ENCODE results near the gene PRUNE1.

The PRUNE1 gene, protein sequence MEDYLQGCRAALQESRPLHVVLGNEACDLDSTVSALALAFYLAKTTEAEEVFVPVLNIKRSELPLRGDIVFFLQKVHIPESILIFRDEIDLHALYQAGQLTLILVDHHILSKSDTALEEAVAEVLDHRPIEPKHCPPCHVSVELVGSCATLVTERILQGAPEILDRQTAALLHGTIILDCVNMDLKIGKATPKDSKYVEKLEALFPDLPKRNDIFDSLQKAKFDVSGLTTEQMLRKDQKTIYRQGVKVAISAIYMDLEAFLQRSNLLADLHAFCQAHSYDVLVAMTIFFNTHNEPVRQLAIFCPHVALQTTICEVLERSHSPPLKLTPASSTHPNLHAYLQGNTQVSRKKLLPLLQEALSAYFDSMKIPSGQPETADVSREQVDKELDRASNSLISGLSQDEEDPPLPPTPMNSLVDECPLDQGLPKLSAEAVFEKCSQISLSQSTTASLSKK

DNA sequence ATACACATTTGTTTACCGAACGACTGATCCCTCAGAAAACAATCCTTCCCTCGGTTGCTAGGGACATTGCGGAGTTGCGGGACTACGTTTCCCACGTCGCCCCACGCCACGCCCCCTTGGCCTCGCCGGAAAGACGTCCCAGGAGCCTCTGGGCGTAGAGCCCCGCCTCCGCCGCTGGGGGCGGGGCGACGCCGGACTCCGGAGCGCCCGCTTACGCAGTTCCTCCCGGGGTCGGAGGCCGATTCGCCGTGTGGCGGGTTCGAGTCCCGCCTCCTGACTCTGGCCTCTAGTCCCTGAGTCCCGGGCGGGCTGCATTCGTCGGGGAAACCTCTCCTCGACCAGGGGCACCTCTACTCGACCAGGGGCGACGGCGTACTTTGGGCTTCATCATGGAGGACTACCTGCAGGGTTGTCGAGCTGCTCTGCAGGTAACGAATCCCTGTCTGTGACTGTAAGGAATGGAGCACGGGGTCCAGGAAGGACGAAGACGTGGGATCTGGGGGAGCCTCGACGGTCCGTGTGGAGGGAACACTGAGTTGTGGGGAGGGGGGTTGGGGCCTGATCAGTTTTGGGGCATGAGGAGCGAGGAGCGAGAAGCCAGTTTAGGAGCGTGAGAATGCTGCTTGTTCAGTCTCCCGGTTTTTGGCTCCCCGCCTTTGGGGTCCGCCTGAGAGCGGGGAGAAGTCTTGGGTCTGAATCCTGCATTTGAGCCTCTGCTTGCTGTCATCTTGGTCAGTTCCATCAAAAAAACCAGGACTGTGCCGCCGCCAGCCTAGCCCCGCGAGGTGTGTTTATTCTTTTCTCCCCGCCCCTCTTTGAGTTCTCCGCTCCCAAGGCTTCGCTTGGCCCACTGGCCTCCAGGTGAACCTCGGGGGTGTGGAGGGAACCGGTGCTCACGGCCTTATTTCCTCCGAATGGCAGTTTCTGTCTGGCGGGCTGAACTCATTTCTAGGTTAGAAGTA, at the start of gene PRUNE1:
TSS of gene PRUNE1 (plus strand) at position 206 of the 962 bp plus-strand sequence. CDS start at position 390, 184 bp downstream.
- Histone ChIP-seq H3K27ac (ENCODE audit: low read depth, low read length) (peak within 1 kb of the TSS; percentile 89), H3K9ac (ENCODE audit: low read length) (peak within 1 kb of the TSS; percentile 64), H3K9me3 (ENCODE audit: low read length) (no peaks in the 10 kb centered on the region), H3K4me3 (ENCODE audit: low read depth in 1 of 2, low read length in 2 of 2) (peak within 1 kb of the TSS; percentile 56 to 98), H3K27me3 (ENCODE audit: control insufficient read depth in 1 of 2, insufficient read depth in 2 of 2, low read length in 2 of 2) (no peaks in the 10 kb centered on the region), H3K36me3 (ENCODE audit: insufficient read depth, low read length) (peaks cover 3% of the 10 kb centered on the region), H3K4me1 (ENCODE audit: insufficient read depth, low read length) (peaks cover 33% of the 10 kb centered on the region)

DNA sequence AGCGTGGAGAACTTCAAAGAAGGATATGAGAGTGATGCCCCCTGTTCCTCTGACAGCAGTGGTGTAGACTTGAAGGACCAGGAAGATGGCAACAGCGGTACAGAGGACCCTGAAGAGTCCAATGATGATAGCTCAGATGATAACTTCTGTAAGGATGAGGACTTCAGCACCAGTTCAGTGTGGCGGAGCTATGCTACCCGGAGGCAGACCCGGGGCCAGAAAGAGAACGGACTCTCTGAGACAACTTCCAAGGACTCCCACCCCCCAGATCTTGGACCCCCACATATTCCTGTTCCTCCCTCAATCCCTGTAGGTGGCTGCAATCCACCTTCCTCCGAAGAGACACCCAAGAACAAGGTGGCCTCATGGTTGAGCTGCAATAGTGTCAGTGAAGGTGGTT, 47.6 kb upstream of the PRUNE1 start:
- H3K27ac ChIP-seq (ENCODE audit: low read depth, low read length), result no peak overlapping the region

DNA sequence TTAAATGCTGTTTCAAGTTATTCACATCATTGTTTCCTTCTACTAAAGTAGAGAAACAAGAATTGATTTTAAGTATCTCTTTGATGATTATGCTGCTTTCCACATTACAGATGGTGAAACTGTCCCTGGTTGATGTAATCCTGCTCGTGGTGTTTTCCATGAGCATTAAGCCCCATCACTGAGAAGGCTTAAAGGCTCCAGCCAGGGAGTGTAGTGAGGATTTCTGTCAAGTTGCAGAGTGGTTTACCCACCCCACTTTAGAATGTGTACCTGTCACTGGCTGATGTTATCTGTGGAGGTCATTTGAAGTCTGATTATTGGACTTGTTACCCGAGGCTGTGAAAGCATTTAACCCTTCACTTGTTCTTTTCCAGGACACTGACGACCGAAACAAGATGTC, 46.5 kb upstream of the PRUNE1 start:
- Histone ChIP-seq H3K27ac (ENCODE audit: low read depth, low read length) (no peak overlapping the region), H3K27me3 (ENCODE audit: control insufficient read depth in 1 of 2, insufficient read depth in 2 of 2, low read length in 2 of 2) (no peaks in the 10 kb centered on the region), H3K4me1 (ENCODE audit: insufficient read depth, low read length) (no peaks in the 10 kb centered on the region), H3K4me3 (ENCODE audit: low read depth in 1 of 2, low read length in 2 of 2) (no peak overlapping the region), H3K9ac (ENCODE audit: low read length) (no peak overlapping the region), H3K36me3 (ENCODE audit: insufficient read depth, low read length) (peaks cover 77% of the 10 kb centered on the region), H3K9me3 (ENCODE audit: low read length) (no peaks in the 10 kb centered on the region)

More for the DNA sequence above, 47.6 kb upstream of the PRUNE1 start:
- Histone ChIP-seq H3K27me3 (ENCODE audit: control insufficient read depth in 1 of 2, insufficient read depth in 2 of 2, low read length in 2 of 2) (no peaks in the 10 kb centered on the region), H3K36me3 (ENCODE audit: insufficient read depth, low read length) (peaks cover 74% of the 10 kb centered on the region), H3K9me3 (ENCODE audit: low read length) (no peaks in the 10 kb centered on the region), H3K4me3 (ENCODE audit: low read depth in 1 of 2, low read length in 2 of 2) (no peak overlapping the region), H3K9ac (ENCODE audit: low read length) (no peak overlapping the region), H3K4me1 (ENCODE audit: insufficient read depth, low read length) (no peaks in the 10 kb centered on the region)

DNA sequence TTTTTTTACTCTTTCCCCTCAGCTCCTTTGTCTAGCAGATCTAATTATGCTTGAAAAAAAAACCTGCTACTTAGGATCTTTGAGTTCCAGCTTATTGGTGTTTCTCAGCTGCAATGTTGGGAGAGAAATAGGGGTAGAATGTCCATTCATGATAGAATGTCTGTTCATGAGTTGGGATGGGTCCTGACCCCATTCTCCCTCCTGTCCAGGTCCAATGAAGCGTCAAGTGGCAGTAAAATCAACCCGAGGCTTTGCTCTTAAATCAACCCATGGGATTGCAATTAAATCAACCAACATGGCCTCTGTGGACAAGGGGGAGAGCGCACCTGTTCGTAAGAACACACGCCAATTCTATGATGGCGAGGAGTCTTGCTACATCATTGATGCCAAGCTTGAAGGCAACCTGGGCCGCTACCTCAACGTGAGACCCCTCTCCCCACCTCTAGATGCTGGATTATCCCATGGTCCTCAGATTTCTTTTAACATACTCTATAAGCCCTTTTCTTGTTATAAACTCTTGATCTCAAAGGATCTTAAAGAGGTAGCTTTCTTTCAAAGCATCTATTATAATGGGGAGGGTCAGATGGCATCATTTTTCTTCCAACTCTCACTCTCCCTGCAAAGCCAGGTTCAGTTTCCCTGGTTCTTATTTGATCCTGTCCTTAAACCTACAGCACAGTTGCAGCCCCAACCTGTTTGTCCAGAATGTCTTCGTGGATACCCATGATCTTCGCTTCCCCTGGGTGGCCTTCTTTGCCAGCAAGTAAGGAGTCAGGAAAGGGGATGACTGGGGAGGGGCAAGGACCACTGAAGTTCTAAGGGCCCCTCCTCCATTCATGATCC, 44.7 kb upstream of the PRUNE1 start:
- Histone ChIP-seq H3K9me3 (ENCODE audit: low read length) (no peaks in the 10 kb centered on the region), H3K4me1 (ENCODE audit: insufficient read depth, low read length) (no peaks in the 10 kb centered on the region), H3K4me3 (ENCODE audit: low read depth in 1 of 2, low read length in 2 of 2) (no peak overlapping the region), H3K36me3 (ENCODE audit: insufficient read depth, low read length) (peaks cover 91% of the 10 kb centered on the region), H3K27me3 (ENCODE audit: control insufficient read depth in 1 of 2, insufficient read depth in 2 of 2, low read length in 2 of 2) (no peaks in the 10 kb centered on the region), H3K9ac (ENCODE audit: low read length) (no peak overlapping the region), H3K27ac (ENCODE audit: low read depth, low read length) (no peak overlapping the region)

DNA sequence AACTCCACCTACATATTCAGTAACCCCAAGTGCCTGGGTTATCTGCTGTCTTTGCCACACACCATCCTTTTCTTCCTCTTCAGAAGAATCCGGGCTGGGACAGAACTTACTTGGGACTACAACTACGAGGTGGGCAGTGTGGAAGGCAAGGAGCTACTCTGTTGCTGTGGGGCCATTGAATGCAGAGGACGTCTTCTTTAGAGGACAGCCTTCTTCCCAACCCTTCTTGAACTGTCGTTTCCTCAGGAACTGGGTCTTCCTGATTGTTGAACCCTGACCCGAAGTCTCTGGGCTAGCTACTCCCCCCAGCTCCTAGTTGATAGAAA, 44.1 kb upstream of the PRUNE1 start:
- no peaks in the 10 kb centered on the region for H3K4me1 ChIP-seq (ENCODE audit: insufficient read depth, low read length)
- no peaks in the 10 kb centered on the region for H3K27me3 ChIP-seq (ENCODE audit: control insufficient read depth in 1 of 2, insufficient read depth in 2 of 2, low read length in 2 of 2)
- H3K36me3 ChIP-seq (ENCODE audit: insufficient read depth, low read length), result peaks cover 91% of the 10 kb centered on the region
- no peak overlapping the region for H3K27ac ChIP-seq (ENCODE audit: low read depth, low read length)
- no peak overlapping the region for H3K9ac ChIP-seq (ENCODE audit: low read length)
- no peaks in the 10 kb centered on the region for H3K9me3 ChIP-seq (ENCODE audit: low read length)
- H3K4me3 ChIP-seq (ENCODE audit: low read depth in 1 of 2, low read length in 2 of 2), result no peak overlapping the region

DNA sequence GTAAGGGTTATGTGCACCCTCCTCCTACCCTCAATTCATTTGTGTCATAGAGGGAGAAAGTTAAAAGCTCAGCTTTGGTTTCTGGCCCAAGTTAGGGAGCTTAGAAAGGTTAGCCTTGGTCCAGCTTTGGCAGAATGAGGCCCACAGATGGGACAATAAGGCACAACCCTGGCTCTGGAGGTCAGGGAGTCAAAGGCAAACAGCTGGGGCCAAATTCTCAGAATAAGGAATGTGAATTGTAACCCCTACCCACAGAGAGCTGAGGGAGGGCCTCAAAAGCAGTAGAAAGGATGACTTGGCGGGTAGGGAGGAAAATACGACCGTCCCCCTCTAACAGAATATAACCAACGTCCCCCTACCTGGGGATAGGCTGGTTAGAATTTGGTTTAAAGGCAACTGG, 42.6 kb upstream of the PRUNE1 start:
- H3K36me3 ChIP-seq (ENCODE audit: insufficient read depth, low read length), result peaks cover 79% of the 10 kb centered on the region
- peaks cover 10% of the 10 kb centered on the region for H3K4me1 ChIP-seq (ENCODE audit: insufficient read depth, low read length)

DNA sequence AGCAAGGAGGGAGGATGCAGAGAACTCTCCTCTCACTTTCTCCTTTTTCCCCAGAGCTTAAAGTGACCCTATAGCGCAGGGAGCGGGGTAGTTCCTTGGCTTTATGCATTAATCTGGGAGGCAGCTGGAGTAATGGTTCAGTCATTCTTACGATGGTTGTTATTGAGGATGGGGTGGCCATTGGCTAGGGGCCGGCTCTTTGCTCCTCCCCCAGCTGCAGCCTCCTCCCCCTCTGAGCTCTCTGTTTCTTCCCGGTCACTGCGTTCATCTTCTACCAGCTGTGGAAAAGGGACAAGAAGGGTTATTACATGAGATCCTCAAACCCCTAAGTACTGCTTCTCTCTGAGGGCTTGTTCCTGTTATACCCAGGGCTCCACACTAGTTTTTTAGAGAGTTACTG, 42.2 kb upstream of the PRUNE1 start:
- Histone ChIP-seq H3K36me3 (ENCODE audit: insufficient read depth, low read length) (peaks cover 75% of the 10 kb centered on the region), H3K9ac (ENCODE audit: low read length) (no peak overlapping the region), H3K4me1 (ENCODE audit: insufficient read depth, low read length) (peaks cover 14% of the 10 kb centered on the region), H3K27me3 (ENCODE audit: control insufficient read depth in 1 of 2, insufficient read depth in 2 of 2, low read length in 2 of 2) (no peaks in the 10 kb centered on the region), H3K9me3 (ENCODE audit: low read length) (no peaks in the 10 kb centered on the region), H3K4me3 (ENCODE audit: low read depth in 1 of 2, low read length in 2 of 2) (no peak overlapping the region), H3K27ac (ENCODE audit: low read depth, low read length) (no peak overlapping the region)

More for the DNA sequence above, 42.6 kb upstream of the PRUNE1 start:
- no peak overlapping the region for H3K9ac ChIP-seq (ENCODE audit: low read length)
- no peaks in the 10 kb centered on the region for H3K9me3 ChIP-seq (ENCODE audit: low read length)
- H3K27ac ChIP-seq (ENCODE audit: low read depth, low read length), result no peak overlapping the region
- H3K4me3 ChIP-seq (ENCODE audit: low read depth in 1 of 2, low read length in 2 of 2), result no peak overlapping the region
- H3K27me3 ChIP-seq (ENCODE audit: control insufficient read depth in 1 of 2, insufficient read depth in 2 of 2, low read length in 2 of 2), result no peaks in the 10 kb centered on the region

DNA sequence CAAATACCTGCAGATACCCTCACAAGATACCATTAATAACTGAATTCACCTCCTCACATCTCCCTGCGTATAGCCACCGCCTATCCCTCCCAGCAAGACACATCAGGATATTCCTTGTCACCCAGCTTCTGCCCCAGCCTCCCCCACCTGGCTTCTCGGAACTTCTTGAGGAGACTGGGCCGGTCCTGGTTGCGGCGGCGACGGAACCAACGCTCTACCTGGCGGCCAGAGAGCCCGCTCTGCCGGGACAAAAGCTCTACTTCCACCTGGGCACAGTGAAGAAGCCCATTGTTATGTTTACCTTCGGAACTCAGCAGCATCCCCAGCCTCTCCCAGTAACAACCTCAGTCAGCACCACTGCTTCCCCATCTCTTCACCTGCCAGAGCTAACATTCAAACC, 40.3 kb upstream of the PRUNE1 start:
- Histone ChIP-seq H3K9ac (ENCODE audit: low read length) (no peak overlapping the region), H3K27me3 (ENCODE audit: control insufficient read depth in 1 of 2, insufficient read depth in 2 of 2, low read length in 2 of 2) (no peaks in the 10 kb centered on the region), H3K36me3 (ENCODE audit: insufficient read depth, low read length) (peaks cover 59% of the 10 kb centered on the region), H3K4me1 (ENCODE audit: insufficient read depth, low read length) (peaks cover 33% of the 10 kb centered on the region), H3K27ac (ENCODE audit: low read depth, low read length) (no peak overlapping the region), H3K9me3 (ENCODE audit: low read length) (no peaks in the 10 kb centered on the region), H3K4me3 (ENCODE audit: low read depth in 1 of 2, low read length in 2 of 2) (no peak overlapping the region)

DNA sequence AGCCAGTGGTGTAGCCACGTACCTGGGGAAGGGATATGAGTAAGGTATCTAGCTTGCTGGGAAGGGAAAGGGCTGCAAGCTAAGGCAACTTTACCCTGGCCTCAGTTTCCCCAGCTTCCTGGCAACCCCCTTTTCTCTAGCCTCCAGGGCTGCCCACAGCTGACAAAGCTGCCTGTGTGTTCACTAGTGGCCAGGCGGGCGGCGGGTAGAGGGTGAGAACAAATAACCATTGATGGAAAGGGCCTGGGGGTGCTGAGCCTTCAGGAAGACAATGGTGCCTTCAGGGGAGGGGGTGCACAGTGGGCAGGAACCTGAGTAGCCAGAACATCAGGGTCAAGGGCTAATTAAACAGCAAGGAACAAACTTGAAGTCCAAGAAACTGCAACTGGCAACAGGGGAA, 39.8 kb upstream of the PRUNE1 start:
- Histone ChIP-seq H3K27me3 (ENCODE audit: control insufficient read depth in 1 of 2, insufficient read depth in 2 of 2, low read length in 2 of 2) (no peaks in the 10 kb centered on the region), H3K4me1 (ENCODE audit: insufficient read depth, low read length) (peaks cover 39% of the 10 kb centered on the region), H3K9ac (ENCODE audit: low read length) (no peak overlapping the region), H3K9me3 (ENCODE audit: low read length) (no peaks in the 10 kb centered on the region), H3K36me3 (ENCODE audit: insufficient read depth, low read length) (peaks cover 53% of the 10 kb centered on the region), H3K27ac (ENCODE audit: low read depth, low read length) (no peak overlapping the region), H3K4me3 (ENCODE audit: low read depth in 1 of 2, low read length in 2 of 2) (no peak overlapping the region)

DNA sequence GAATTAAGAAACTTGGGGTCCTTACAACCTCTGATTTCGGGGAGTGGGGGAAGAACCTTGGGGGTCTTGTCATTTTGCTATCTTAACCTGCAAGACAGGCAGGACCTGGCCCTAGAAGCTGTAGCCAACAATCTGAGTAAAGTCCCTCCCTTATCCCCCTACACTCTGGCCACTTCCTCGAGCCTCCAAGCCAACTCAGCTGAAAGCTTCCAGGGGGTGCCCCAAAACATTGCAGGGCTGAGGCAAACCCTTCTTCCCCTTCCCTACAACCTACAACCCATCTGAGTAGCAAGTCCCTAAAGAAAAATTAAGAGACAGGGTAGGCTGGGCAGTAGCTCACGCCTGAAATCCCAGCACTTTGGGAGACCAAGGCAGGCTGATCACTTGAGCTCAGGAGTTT, 38.6 kb upstream of the PRUNE1 start:
- Histone ChIP-seq H3K9me3 (ENCODE audit: low read length) (no peaks in the 10 kb centered on the region), H3K27me3 (ENCODE audit: control insufficient read depth in 1 of 2, insufficient read depth in 2 of 2, low read length in 2 of 2) (no peaks in the 10 kb centered on the region), H3K4me3 (ENCODE audit: low read depth in 1 of 2, low read length in 2 of 2) (no peak overlapping the region), H3K27ac (ENCODE audit: low read depth, low read length) (no peak overlapping the region), H3K36me3 (ENCODE audit: insufficient read depth, low read length) (peaks cover 42% of the 10 kb centered on the region), H3K9ac (ENCODE audit: low read length) (no peak overlapping the region), H3K4me1 (ENCODE audit: insufficient read depth, low read length) (peaks cover 43% of the 10 kb centered on the region)
